GM12878 (cell line): ENCODE data around the gene SCGN. TPM values are rescaled to one million over a fixed set of nuclear protein-coding genes. Genes with fewer than 3 reads are reported as not detected.

Experiments
- ATAC-seq: fragments of 200-7000 bp; cut with Tn5 transposase; 3 replicates; pipeline ENCODE4 v1.9.1; 2020; ENCODE audit warnings: mild to moderate bottlenecking, moderate library complexity
- BruUV-seq: library from RNA; stranded (reverse); fragments of 400-500 nt; replicated peaks from 2 replicates; lab custom pipeline; 2021; lab: Mats Ljungman, UMichigan
- CTCF ChIA-PET: fragments of 300-600 bp; sonication (Branson Sonifier 250); formaldehyde crosslinking; extraction: SDS; loops from one replicate; lab custom pipeline; 2021; ENCODE audit warnings: inconsistent platforms; lab: Yijun Ruan, JAX
- POLR2A ChIA-PET: fragments of 350-600 bp; formaldehyde crosslinking; extraction: SDS; loops from one replicate; lab custom pipeline; 2021; ENCODE audit warnings: inconsistent platforms; lab: Charles Lee
- RAD21 ChIA-PET: fragments of 300-600 bp; sonication (Branson Sonifier 250); formaldehyde crosslinking; loops from one replicate; lab custom pipeline; 2023; ENCODE audit warnings: antibody characterized with exemption; ENCODE audit not compliant: unreplicated experiment; lab: Charles Lee
- SMC1A ChIA-PET: fragments of 300-600 bp; sonication (Branson Sonifier 250); formaldehyde crosslinking; loops from one replicate; lab custom pipeline; 2023; ENCODE audit not compliant: unreplicated experiment, uncharacterized antibody; lab: Charles Lee
- DNase-seq: peaks from one replicate; pipeline ENCODE4 v3.0.0-alpha.2; 2011; ENCODE audit warnings: low read depth, low spot score
- FAIRE-seq: peaks from 3 replicates; lab custom pipeline; 2011; peaks lifted over from hg19 to GRCh38; lab: Jason Lieb, UNC
- H2AFZ ChIP-seq: 2 replicates; pipeline ENCODE4 v1.6.0; 2011; ENCODE audit warnings: low read depth, low read length, control low read depth; ENCODE audit not compliant: control insufficient read depth
- H3K27ac ChIP-seq: 2 replicates; pipeline ENCODE4 v1.5.1; 2011; ENCODE audit warnings: control low read depth; ENCODE audit not compliant: control insufficient read depth, insufficient read depth
- H3K27me3 ChIP-seq, 2 experiments: replicated peaks in 1 of 2; 2 replicates each; pipeline versions ENCODE4 v1.6.0 to v1.6.1; 2011; ENCODE audit warnings: low read length in 1 of 2; ENCODE audit not compliant: control insufficient read depth in 2 of 2, insufficient read depth in 2 of 2
- H3K36me3 ChIP-seq, 2 experiments: 2 replicates each; pipeline ENCODE4 v1.5.1; 2011; ENCODE audit warnings: low read length in 1 of 2; ENCODE audit not compliant: control insufficient read depth in 2 of 2, insufficient read depth in 2 of 2
- H3K4me1 ChIP-seq: 2 replicates; pipeline ENCODE4 v1.6.1; 2011; ENCODE audit warnings: mild to moderate bottlenecking, low read length, moderate library complexity, mixed read lengths; ENCODE audit not compliant: control insufficient read depth, insufficient read depth
- H3K4me2 ChIP-seq: 2 replicates; pipeline ENCODE4 v1.6.0; 2011; ENCODE audit warnings: control low read depth; ENCODE audit not compliant: control insufficient read depth, insufficient read depth
- H3K4me3 ChIP-seq: fragments of 200-600 bp; sonication (generic); 2 replicates; pipeline ENCODE4 v1.5.1; 2016
- H3K79me2 ChIP-seq: 2 replicates; pipeline ENCODE4 v1.6.0; 2011; ENCODE audit warnings: low read length; ENCODE audit not compliant: control insufficient read depth, insufficient read depth
- H3K9ac ChIP-seq: 2 replicates; pipeline ENCODE4 v1.8.0; 2011; ENCODE audit warnings: low read length, control low read depth, mixed read lengths; ENCODE audit not compliant: control insufficient read depth, insufficient read depth
- H3K9me3 ChIP-seq: replicated peaks from 3 replicates; pipeline ENCODE4 v1.5.1; 2011; ENCODE audit warnings: mild to moderate bottlenecking, low read length; ENCODE audit not compliant: control insufficient read depth, insufficient read depth
- H4K20me1 ChIP-seq: 2 replicates; pipeline ENCODE4 v1.6.0; 2011; ENCODE audit not compliant: control insufficient read depth, insufficient read depth
- GATAD2B ChIP-seq: fragments of 450-650 bp; conservative IDR thresholded peaks from 2 replicates; pipeline ENCODE4 v1.6.1; 2017; ENCODE audit warnings: low read depth, mild to moderate bottlenecking, moderate library complexity
- KDM1A ChIP-seq: fragments of 200-600 bp; sonication (generic); IDR thresholded peaks from 2 replicates; pipeline ENCODE4 v1.6.1; 2016; ENCODE audit warnings: borderline replicate concordance
- SMC3 ChIP-seq: IDR thresholded peaks from 2 replicates; pipeline ENCODE4 v1.6.1; 2011; ENCODE audit warnings: low read length, improper control_type of control experiment, borderline replicate concordance
- ZBTB4 ChIP-seq: fragments of 450-650 bp; formaldehyde crosslinking; IDR thresholded peaks from 2 replicates; pipeline ENCODE4 v1.4.0; 2022; ENCODE audit warnings: mild to moderate bottlenecking, moderate library complexity
- WGBS: methylation state at CpG from one replicate; pipeline ENCODE4 v1.1.6; 2016; ENCODE audit warnings: low lambda C conversion rate; ENCODE audit not compliant: insufficient replicate concordance, insufficient coverage; ENCODE audit errors: missing lambda C conversion rate; 5-methylcytosine and 5-hydroxymethylcytosine counted together
- in situ Hi-C: fragments of 300-500 bp; cut with MboI; formaldehyde crosslinking; loops from 9 replicates; pipeline ENCODE4 v1.14.3; 2018; ENCODE audit warnings: mixed read lengths
- intact Hi-C: fragments of 100-400 bp; cut with micrococcal nuclease; formaldehyde crosslinking; loops from one replicate; pipeline ENCODE4 v1.14.2; 2022; ENCODE audit not compliant: unreplicated experiment
- polyA plus RNA-seq, 11 experiments: library from polyadenylated mRNA; depleted of rRNA in 4 of 11; unstranded in 6 of 11; stranded (reverse) in 5 of 11; fragments of >200 nt; fragmentation: Nextera tagmentation in 4 of 11; fragmentation: Illumina TruSeq in 1 of 11; extraction: Ambion mirVana in 4 of 11; extraction: Trizol in 1 of 11; gene quantifications; 1 replicate in 1 of 11; 2 replicates in 10 of 11; pipeline versions ENCODE4 v1.2.1 to v1.2.3, GENCODE V29; 2011 to 2016; ENCODE audit warnings: inconsistent platforms in 2 of 11, missing spikeins in 2 of 11, low read depth in 1 of 11
- total RNA-seq, 4 experiments: library from RNA; depleted of rRNA in 3 of 4; stranded (reverse); fragments of >200 nt in 3 of 4; fragmentation: Illumina TruSeq in 1 of 4; extraction: Trizol in 1 of 4; gene quantifications; 2 replicates each; pipeline versions ENCODE4 v1.2.1 to v1.2.3, GENCODE V29; 2013 to 2021

SCGN gene
- total and polyA plus RNA-seq, 10 of the 15 experiments (the other 5 are each of a cell fraction or from before 2014, with no cell fraction given) = not detected

GRCh38 chr6:25698631-25699030 is 46.6 kb downstream of the SCGN start:
- Histone ChIP-seq H3K27ac (no peak overlapping the region), H3K4me1 (no peaks in the 10 kb centered on the region), H4K20me1 (no peaks in the 10 kb centered on the region), H3K27me3 (no peaks in the 10 kb centered on the region; a peak in 1 of 4 replicates), H3K4me2 (no peak overlapping the region), H3K9ac (no peak overlapping the region), H3K79me2 (no peaks in the 10 kb centered on the region), H3K9me3 (no peaks in the 10 kb centered on the region), H3K4me3 (no peak overlapping the region), H3K36me3 (no peaks in the 10 kb centered on the region), H2AFZ (no peak overlapping the region)
- ChIA-PET RAD21 (no interaction called here), SMC1A (no interaction called here), CTCF (no interaction called here), POLR2A (no interaction called here)
- no peak for ATAC-seq
- no TSS peak for BruUV-seq
- no peak for DNase-seq
- intact Hi-C loops (no loop called here), in situ Hi-C loops (no loop called here)
- no peak for TF ChIP-seq GATAD2B
- no peak for TF ChIP-seq KDM1A
- TF ChIP-seq ZBTB4 (CRISPR knock-in tag) = no peak
- TF ChIP-seq SMC3 = no peak
- 30% methylated on average over 3 of the region's 3 CpGs for WGBS
- no peak for FAIRE-seq
